ENCODE data around the gene GSG1. TPM values are rescaled to one million over a fixed set of nuclear protein-coding genes. Genes with fewer than 3 reads are reported as not detected.

Gene GSG1
- total and polyA plus RNA-seq, 10 donors, result not detected

DNA sequence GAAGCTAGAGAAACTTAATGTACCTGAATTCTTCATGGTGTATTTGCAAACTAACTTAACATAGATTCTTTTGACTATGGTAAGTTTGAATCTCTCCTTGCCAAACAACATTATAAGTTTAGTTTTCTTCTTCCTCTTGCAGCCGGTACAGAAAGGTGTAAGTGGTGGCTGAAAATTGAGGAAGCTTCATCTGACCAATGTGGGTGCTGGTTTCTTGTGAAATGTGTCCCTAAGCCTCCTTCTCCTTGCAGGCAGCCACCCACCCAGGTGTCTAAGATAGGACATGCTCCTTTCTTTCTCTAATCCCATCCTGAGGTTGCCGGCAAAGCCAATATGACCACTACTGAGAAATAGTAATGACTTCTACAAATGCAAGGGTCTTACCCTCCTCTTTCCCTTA lies 20.6 kb downstream of the GSG1 start:
- no peaks in the 10 kb centered on the region for H3K27me3 ChIP-seq (replicated peaks in 1 of 7)
- H3K9me3 ChIP-seq, result no peaks in the 10 kb centered on the region
- no peak overlapping the region for H3K27ac ChIP-seq
- H3K4me1 ChIP-seq, result no peaks in the 10 kb centered on the region
- 53 to 80% (median 62%) methylated on average over 2 of the region's 2 CpGs for WGBS, 5 donors
- TF ChIP-seq CTCF (IDR thresholded peaks at IDR 0.05 in 8 of 11, conservative IDR thresholded peaks at IDR 0.05 in 3 of 11) (no peak), POLR2A (IDR thresholded peaks at IDR 0.05) (no peak), POLR2AphosphoS5 (IDR thresholded peaks at IDR 0.05) (no peak)
- no peak overlapping the region for H3K4me3 ChIP-seq
- DNase-seq, result no peak
- intact Hi-C loops (cut with DNase I; ENCODE audit: low total_unique reads), result no loop called here
- peaks cover 0 to 50% (median 5%) of the 10 kb centered on the region in 6 donors for H3K36me3 ChIP-seq

- Histone ChIP-seq H3K4me3 (no peak overlapping the region), H3K36me3 (peaks cover 0 to 64% (median 14%) of the 10 kb centered on the region in 6 donors), H3K4me1 (no peaks in the 10 kb centered on the region), H3K27ac (no peak overlapping the region), H3K27me3 (replicated peaks in 1 of 7) (no peaks in the 10 kb centered on the region), H3K9me3 (no peaks in the 10 kb centered on the region)
- TF ChIP-seq POLR2A (IDR thresholded peaks at IDR 0.05) (no peak), CTCF (IDR thresholded peaks at IDR 0.05 in 8 of 11, conservative IDR thresholded peaks at IDR 0.05 in 3 of 11) (no peak), POLR2AphosphoS5 (IDR thresholded peaks at IDR 0.05) (no peak)
- no peak for DNase-seq
- intact Hi-C loops (cut with DNase I; ENCODE audit: low total_unique reads), result no loop called here
- WGBS, 5 donors, result 89 to 95% (median 92%) methylated on average over 3 of the region's 3 CpGs
Observed at GRCh38 chr12:13080266-13080665, 23.2 kb downstream of the GSG1 start.

DNA sequence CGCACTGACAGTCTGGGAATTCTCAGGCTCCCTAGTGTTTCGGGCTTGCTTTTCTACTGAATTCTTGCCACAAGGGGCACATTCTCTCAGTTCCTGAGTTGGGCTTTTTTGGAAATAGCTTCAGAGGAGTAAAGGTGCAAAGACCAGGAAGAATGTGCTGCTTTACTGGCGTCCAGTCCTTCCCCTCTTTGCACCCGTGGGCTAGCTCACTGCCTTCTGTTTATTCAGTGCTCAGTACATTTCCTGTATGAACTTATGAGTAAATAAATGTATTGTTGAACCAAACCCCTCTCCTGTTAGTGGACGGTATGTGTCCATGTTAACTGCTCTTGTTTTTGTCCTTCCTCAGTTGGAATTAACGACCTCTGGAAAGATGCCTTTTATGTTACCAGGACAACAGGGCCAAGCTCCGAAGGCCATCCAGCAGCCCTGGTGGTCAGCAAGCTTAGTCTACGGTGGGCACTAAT lies 24.0 kb downstream of the GSG1 start:
- TF ChIP-seq POLR2A (IDR thresholded peaks at IDR 0.05), result no peak
- no peak for TF ChIP-seq POLR2AphosphoS5 (IDR thresholded peaks at IDR 0.05)
- TF ChIP-seq CTCF (IDR thresholded peaks at IDR 0.05 in 8 of 11, conservative IDR thresholded peaks at IDR 0.05 in 3 of 11), result no peak
- no peak overlapping the region for H3K4me3 ChIP-seq
- no peaks in the 10 kb centered on the region for H3K27me3 ChIP-seq (replicated peaks in 1 of 7)
- H3K4me1 ChIP-seq, result no peaks in the 10 kb centered on the region
- DNase-seq, result no peak
- intact Hi-C loops (cut with DNase I; ENCODE audit: low total_unique reads), result no loop called here
- H3K27ac ChIP-seq, result no peak overlapping the region
- peaks cover 0 to 58% (median 14%) of the 10 kb centered on the region in 6 donors for H3K36me3 ChIP-seq
- no peaks in the 10 kb centered on the region for H3K9me3 ChIP-seq
- WGBS, 5 donors, result 90 to 94% (median 92%) methylated on average over 8 of the region's 8 CpGs

DNA sequence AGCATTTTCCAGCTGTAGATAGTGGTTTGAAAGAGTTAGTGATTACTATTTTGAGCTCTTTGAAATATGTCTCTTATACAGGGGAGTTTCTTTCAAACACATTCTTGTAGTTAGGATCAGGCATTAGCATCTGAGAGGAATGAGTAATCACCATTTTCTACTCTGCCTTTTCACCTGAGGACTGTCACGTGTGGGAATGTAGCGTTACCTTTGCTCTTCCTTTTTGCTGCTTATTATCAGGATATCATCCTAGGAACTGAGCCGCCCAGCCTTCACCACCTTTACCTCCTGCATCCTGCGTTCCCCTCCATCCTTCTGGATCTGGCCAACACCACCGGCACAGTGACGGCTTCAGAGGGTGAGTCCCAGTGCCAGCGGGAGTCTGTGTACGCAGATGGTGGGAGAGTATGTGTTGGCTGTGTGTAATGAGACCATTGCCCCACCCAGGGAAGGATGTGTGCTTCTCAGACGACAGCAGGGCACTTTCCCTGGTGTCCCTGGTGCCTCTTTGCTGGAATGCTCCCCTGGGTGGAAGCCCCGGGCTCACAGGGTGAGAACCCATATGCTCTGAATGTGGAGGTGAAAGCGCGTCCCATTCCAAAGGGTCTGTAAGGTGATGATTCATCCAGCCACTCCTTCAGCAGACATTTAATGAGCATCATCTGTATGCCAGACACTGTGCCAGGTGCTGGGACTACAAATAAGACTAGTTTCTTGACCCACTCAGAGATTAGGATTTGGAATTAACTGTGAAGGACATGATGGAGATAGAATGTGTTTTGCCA lies 27.5 kb downstream of the GSG1 start:
- TF ChIP-seq POLR2A (IDR thresholded peaks at IDR 0.05) (no peak), CTCF (IDR thresholded peaks at IDR 0.05 in 8 of 11, conservative IDR thresholded peaks at IDR 0.05 in 3 of 11) (no peak), POLR2AphosphoS5 (IDR thresholded peaks at IDR 0.05) (no peak)
- Histone ChIP-seq H3K27ac (no peak overlapping the region), H3K36me3 (peaks cover 0 to 68% (median 14%) of the 10 kb centered on the region in 6 donors), H3K9me3 (no peaks in the 10 kb centered on the region), H3K4me1 (no peaks in the 10 kb centered on the region), H3K27me3 (replicated peaks in 1 of 7) (no peaks in the 10 kb centered on the region), H3K4me3 (no peak overlapping the region)
- no peak for DNase-seq
- intact Hi-C loops (cut with DNase I; ENCODE audit: low total_unique reads), result no loop called here
- WGBS, 5 donors, result 87 to 98% (median 90%) methylated on average over 12 of the region's 12 CpGs

All from spleen (tissue), 11 donors.